ENCODE measurements around the gene CDC42BPA.
"Not testable (repeated sequence)": the region's sequence is repeated elsewhere in the genome, so short reads cannot be mapped to it uniquely, and the experiment has no call there.

- not testable (repeated sequence) for TF ChIP-seq CTCF, POLR2A (IDR thresholded peaks at IDR 0.05)
Observed at GRCh38 chr1:226999579-226999978, 318.7 kb downstream of the CDC42BPA start.
